ENCODE measurements around the gene NNMT.

NNMT gene

GRCh38 chr11:114281388-114281956 lies 14.7 kb upstream of the NNMT start:
- TF ChIP-seq EGR1 (IDR thresholded peaks at IDR 0.05): no peak
- TF ChIP-seq MAX (IDR thresholded peaks at IDR 0.05): no peak
- TF ChIP-seq FOXM1 (IDR thresholded peaks at IDR 0.05; ENCODE audit: borderline replicate concordance, low read depth): no peak
- no peak for TF ChIP-seq EP300 (IDR thresholded peaks at IDR 0.05; ENCODE audit: borderline replicate concordance)
- no peak for TF ChIP-seq TCF12 (IDR thresholded peaks at IDR 0.05; ENCODE audit: low read depth)

- no peak for TF ChIP-seq CEBPB (IDR thresholded peaks at IDR 0.05)
- no peak for TF ChIP-seq YY1 (IDR thresholded peaks at IDR 0.05; ENCODE audit: low read depth)
- TF ChIP-seq FOXM1 (IDR thresholded peaks at IDR 0.05; ENCODE audit: borderline replicate concordance, low read depth): no peak
- TF ChIP-seq REST (IDR thresholded peaks at IDR 0.05; ENCODE audit: low read depth): no peak
- TF ChIP-seq TEAD4 (IDR thresholded peaks at IDR 0.05): no peak
- TF ChIP-seq EGR1 (IDR thresholded peaks at IDR 0.05): no peak
- TF ChIP-seq TAF1 (IDR thresholded peaks at IDR 0.05; ENCODE audit: low read depth): no peak
- TF ChIP-seq CREB1 (IDR thresholded peaks at IDR 0.05; ENCODE audit: low read depth): no peak
- TF ChIP-seq MAX (IDR thresholded peaks at IDR 0.05): no peak
- no peak for TF ChIP-seq RAD21 (IDR thresholded peaks at IDR 0.05; ENCODE audit: low read depth)
- no peak for TF ChIP-seq NFIC (IDR thresholded peaks at IDR 0.05)
- TF ChIP-seq TCF12 (IDR thresholded peaks at IDR 0.05; ENCODE audit: low read depth): no peak
- TF ChIP-seq EP300 (IDR thresholded peaks at IDR 0.05; ENCODE audit: borderline replicate concordance): no peak
- no peak for TF ChIP-seq USF1 (IDR thresholded peaks at IDR 0.05)
These were observed 13.7 kb upstream of the NNMT start for GRCh38 chr11:114282488-114282887.

- TF ChIP-seq TAF1 (IDR thresholded peaks at IDR 0.05; ENCODE audit: low read depth) (no peak), NFIC (IDR thresholded peaks at IDR 0.05) (no peak), MAX (IDR thresholded peaks at IDR 0.05) (no peak), EP300 (IDR thresholded peaks at IDR 0.05; ENCODE audit: borderline replicate concordance) (no peak), TCF12 (IDR thresholded peaks at IDR 0.05; ENCODE audit: low read depth) (no peak), TEAD4 (IDR thresholded peaks at IDR 0.05) (no peak), FOXM1 (IDR thresholded peaks at IDR 0.05; ENCODE audit: borderline replicate concordance, low read depth) (no peak), YY1 (IDR thresholded peaks at IDR 0.05; ENCODE audit: low read depth) (no peak), CREB1 (IDR thresholded peaks at IDR 0.05; ENCODE audit: low read depth) (no peak), EGR1 (IDR thresholded peaks at IDR 0.05) (no peak), ZBTB7A (IDR thresholded peaks at IDR 0.05; ENCODE audit: low read depth) (no peak), USF1 (IDR thresholded peaks at IDR 0.05) (no peak), CEBPB (IDR thresholded peaks at IDR 0.05) (no peak), RAD21 (IDR thresholded peaks at IDR 0.05; ENCODE audit: low read depth) (no peak), REST (IDR thresholded peaks at IDR 0.05; ENCODE audit: low read depth) (no peak)
These were observed 12.8 kb upstream of the NNMT start for GRCh38 chr11:114283422-114283821.

- TF ChIP-seq EGR1 (IDR thresholded peaks at IDR 0.05) (no peak), CEBPB (IDR thresholded peaks at IDR 0.05) (no peak), FOXM1 (IDR thresholded peaks at IDR 0.05; ENCODE audit: borderline replicate concordance, low read depth) (no peak), REST (IDR thresholded peaks at IDR 0.05; ENCODE audit: low read depth) (no peak), TCF12 (IDR thresholded peaks at IDR 0.05; ENCODE audit: low read depth) (no peak), YY1 (IDR thresholded peaks at IDR 0.05; ENCODE audit: low read depth) (no peak), ZBTB7A (IDR thresholded peaks at IDR 0.05; ENCODE audit: low read depth) (no peak), TAF1 (IDR thresholded peaks at IDR 0.05; ENCODE audit: low read depth) (no peak), MAX (IDR thresholded peaks at IDR 0.05) (no peak)
These were observed 12.2 kb upstream of the NNMT start for GRCh38 chr11:114284021-114284420.
